ENCODE data around the gene MRNIP. TPM values are rescaled to one million over a fixed set of nuclear protein-coding genes. Genes with fewer than 3 reads are reported as not detected.

MRNIP gene, protein sequence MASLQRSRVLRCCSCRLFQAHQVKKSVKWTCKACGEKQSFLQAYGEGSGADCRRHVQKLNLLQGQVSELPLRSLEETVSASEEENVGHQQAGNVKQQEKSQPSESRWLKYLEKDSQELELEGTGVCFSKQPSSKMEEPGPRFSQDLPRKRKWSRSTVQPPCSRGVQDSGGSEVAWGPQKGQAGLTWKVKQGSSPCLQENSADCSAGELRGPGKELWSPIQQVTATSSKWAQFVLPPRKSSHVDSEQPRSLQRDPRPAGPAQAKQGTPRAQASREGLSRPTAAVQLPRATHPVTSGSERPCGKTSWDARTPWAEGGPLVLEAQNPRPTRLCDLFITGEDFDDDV
- 100 to 1,000 TPM in 2 of 5 experiments, 10 to 100 TPM in 3; 27.9 to 133 (median 43.3) TPM for total RNA-seq
- polyA plus RNA-seq: 10 to 100 TPM; 19.4 to 23.8 TPM
- total RNA-seq: 51.0 reads per million, percentile 72 among the genes with 10 or more reads in this experiment

DNA sequence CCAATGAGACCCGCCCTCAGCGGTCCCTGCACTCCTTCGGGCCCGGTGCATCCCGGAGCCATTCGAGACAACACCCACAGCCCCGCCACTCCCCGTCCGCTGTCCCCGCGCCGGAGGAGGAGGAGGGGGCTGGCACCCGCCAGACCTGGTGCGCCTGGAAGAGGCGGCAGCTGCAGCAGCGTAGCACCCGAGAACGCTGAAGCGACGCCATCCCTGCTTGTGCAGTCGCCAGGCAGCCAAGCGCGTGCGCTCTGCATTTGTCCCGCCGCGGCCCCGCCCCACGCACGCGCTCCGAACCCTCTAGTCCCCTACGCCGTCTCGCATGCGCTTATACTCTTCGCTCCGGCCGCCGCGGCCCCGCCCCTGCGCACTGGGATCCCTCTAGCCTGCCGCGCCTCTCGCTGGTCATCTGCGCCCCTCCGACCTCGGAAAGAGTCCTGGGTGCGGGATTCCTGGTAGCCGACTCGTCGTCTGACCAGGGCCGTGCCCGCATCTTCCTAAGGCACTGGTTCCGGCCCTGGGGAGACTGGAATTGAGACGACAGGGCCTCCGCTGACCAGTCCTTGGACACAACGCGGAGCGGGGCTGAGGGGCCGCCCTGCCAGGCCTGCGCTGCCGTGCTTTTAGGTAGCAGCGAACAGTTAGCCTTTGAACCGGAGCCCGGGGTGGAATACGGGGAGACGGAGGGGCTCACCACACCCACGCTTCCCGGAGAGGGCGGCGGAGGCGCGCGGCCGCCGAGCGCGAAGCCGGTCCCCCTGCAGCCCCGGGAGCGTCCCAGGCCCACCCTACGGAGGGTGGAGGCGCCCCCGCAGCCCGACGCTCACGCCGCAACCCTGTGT, at the start of gene MRNIP:
Gene MRNIP, minus strand, starts transcription at position 232 of the 842 bp plus-strand sequence. Its CDS starts 21 bp downstream, at position 211.
- CTCF ChIA-PET: interaction anchor here (1.0 to 1.5 kb wide), 2 partner anchors 96 to 235 kb away, joined by 3 read pairs; partner anchors contain the start of gene HNRNPH1

DNA sequence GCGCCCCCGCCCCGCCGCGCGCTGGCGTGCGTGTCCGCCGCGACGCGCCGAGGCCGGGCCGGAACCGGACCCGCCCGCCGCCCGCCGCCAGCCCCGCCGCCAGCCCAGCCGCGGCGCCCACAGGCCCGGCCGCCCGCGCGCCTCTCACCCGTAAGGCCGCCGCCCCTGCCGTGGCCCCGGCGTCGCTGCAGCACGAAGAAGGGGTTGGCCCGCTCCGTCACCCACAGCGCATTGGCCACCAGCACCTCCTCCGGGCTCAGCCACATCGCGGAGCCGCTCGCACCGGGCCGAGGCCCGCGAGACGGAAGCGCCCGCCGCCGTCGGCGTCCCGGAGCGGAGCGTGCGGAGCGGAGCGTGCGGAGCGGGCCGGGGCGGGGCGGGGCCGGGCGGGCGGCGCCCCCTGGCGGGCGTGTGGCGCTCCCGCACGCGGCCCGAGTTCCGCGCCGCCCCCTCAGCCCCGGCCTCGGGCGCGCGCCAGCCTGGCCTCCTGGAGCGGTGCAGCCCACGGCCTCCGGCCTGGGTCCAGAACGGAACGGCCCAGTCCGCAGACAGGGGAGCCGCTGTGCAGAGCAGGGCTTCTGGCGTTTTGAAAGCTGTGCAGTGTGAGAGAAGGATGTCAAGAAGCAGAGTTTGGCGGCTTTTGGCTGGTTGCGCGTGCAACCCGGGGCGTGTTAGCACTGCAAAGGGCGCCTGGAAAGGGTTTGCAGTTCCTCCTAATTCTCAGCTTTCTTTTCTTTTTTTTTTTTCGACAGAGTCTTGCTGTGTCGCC, 49.1 kb upstream of the MRNIP start, which contains the start of gene TBC1D9B:
Gene TBC1D9B, minus strand, starts transcription at position 342 of the 769 bp plus-strand sequence. Its CDS starts 76 bp downstream, at position 266.
- H3K27me3 Mint-ChIP-seq: no peaks in the 10 kb centered on the region
- intact Hi-C loops (cut with micrococcal nuclease): loop anchor here (1.0 to 5.0 kb wide), 15 partner anchors 49 to 355 kb away; partner anchors contain the start of genes MRNIP (in 2 of the 2), RNF130 (in 2 of the 2), RUFY1 (in 2 of the 2) and CANX (in 1 of the 2)
- Histone ChIP-seq H3K27ac (ENCODE audit: low read depth, low read length) (peak within 1 kb of the TSS; percentile 56), H3K9me3 (ENCODE audit: control insufficient read depth in 2 of 3, low read length in 3 of 3) (no peaks in the 10 kb centered on the region), H3K4me3 (ENCODE audit: low read length) (peak within 1 kb of the TSS; percentile 64), H3K4me1 (ENCODE audit: control insufficient read depth in 2 of 2, insufficient read depth in 2 of 2, low read length in 2 of 2) (peaks cover 13 to 14% of the 10 kb centered on the region in 2 donors), H3K27me3 (ENCODE audit: control insufficient read depth in 2 of 2, insufficient read depth in 2 of 2, low read length in 2 of 2) (no peaks in the 10 kb centered on the region), H3K36me3 (ENCODE audit: control insufficient read depth in 2 of 3, insufficient read depth in 3 of 3, low read length in 3 of 3) (peaks cover 0 to 14% (median 4%) of the 10 kb centered on the region in 3 experiments)
- ChIA-PET CTCF (interaction anchor here (0.6 to 1.5 kb wide), 6 partner anchors 34 to 1289 kb away, joined by 3 to 10 read pairs (median 3); no protein-coding TSS in a partner anchor), POLR2A (interaction anchor here (0.5 to 1.5 kb wide), 6 partner anchors 105 to 331 kb away, joined by 3 to 4 read pairs (median 3); partner anchors contain the start of gene MAML1)
- peaks cover 7 to 40% (median 23%) of the 10 kb centered on the region in 7 donors for H3K4me1 Mint-ChIP-seq
- ATAC-seq: peak; percentile 95
- DNase-seq: peak; percentile 68 to 81 (median 73)
- peak within 1 kb of the TSS; percentile 78 to 92 (median 90) for H3K4me3 Mint-ChIP-seq
- H3K9me3 Mint-ChIP-seq: no peaks in the 10 kb centered on the region
- peaks cover 0 to 11% (median 6%) of the 10 kb centered on the region in 5 donors for H3K36me3 Mint-ChIP-seq
- H3K27ac Mint-ChIP-seq: peak within 1 kb of the TSS; percentile 42 to 91 (median 85)

More for the DNA sequence above, at the start of gene MRNIP:
- ATAC-seq: peak; percentile 98
- H3K36me3 ChIP-seq (ENCODE audit: control insufficient read depth in 2 of 3, insufficient read depth in 3 of 3, low read length in 3 of 3): peaks cover 0 to 15% (median 3%) of the 10 kb centered on the region in 3 experiments
- DNase-seq: peak; percentile 75 to 94 (median 85)
- H3K4me1 ChIP-seq (ENCODE audit: control insufficient read depth in 2 of 2, insufficient read depth in 2 of 2, low read length in 2 of 2): peaks cover 5 to 12% of the 10 kb centered on the region in 2 donors
- H3K36me3 Mint-ChIP-seq: peaks cover 0 to 14% (median 5%) of the 10 kb centered on the region in 5 donors
- no peaks in the 10 kb centered on the region for H3K9me3 Mint-ChIP-seq
- no peaks in the 10 kb centered on the region for H3K27me3 Mint-ChIP-seq
- intact Hi-C loops (cut with micrococcal nuclease): loop anchor here (1.0 to 10.0 kb wide), 20 partner anchors 23 to 436 kb away; partner anchors contain the start of genes CANX (in 2 of the 2), HNRNPH1 (in 1 of the 2), MAML1 (in 1 of the 2) and MAPK9 (in 1 of the 2)
- peak within 1 kb of the TSS; percentile 86 to 95 (median 88) for H3K27ac Mint-ChIP-seq
- peaks cover 8 to 35% (median 26%) of the 10 kb centered on the region in 7 donors for H3K4me1 Mint-ChIP-seq
- POLR2A ChIA-PET: interaction anchor here (0.7 to 1.5 kb wide), 7 partner anchors 37 to 235 kb away, joined by 3 to 6 read pairs (median 4); partner anchors contain the start of genes HNRNPH1, LTC4S and SQSTM1
- H3K27me3 ChIP-seq (ENCODE audit: control insufficient read depth in 2 of 2, insufficient read depth in 2 of 2, low read length in 2 of 2): no peaks in the 10 kb centered on the region
- no peaks in the 10 kb centered on the region for H3K9me3 ChIP-seq (ENCODE audit: control insufficient read depth in 2 of 3, low read length in 3 of 3)
- H3K4me3 ChIP-seq (ENCODE audit: low read length): peak within 1 kb of the TSS; percentile 91
- H3K4me3 Mint-ChIP-seq: peak within 1 kb of the TSS; percentile 89 to 99 (median 96)
- peak within 1 kb of the TSS; percentile 77 for H3K27ac ChIP-seq (ENCODE audit: low read depth, low read length)

GRCh38 chr5:179906795-179907555, 48.4 kb upstream of the MRNIP start:
- DNase-seq (peak in 6 of 9 donors; percentile 21 to 37 (median 34)), ATAC-seq (peak; percentile 12)
- intact Hi-C loops (cut with micrococcal nuclease): loop anchor here (1.0 to 5.0 kb wide), 13 partner anchors 49 to 355 kb away; partner anchors contain the start of genes RNF130 (in 2 of the 2), RUFY1 (in 2 of the 2), CANX (in 1 of the 2) and HNRNPH1 (in 1 of the 2)
- Mint-ChIP-seq H3K9me3 (no peaks in the 10 kb centered on the region), H3K27ac (peak overlapping the region in 8 of 9 donors; percentile 59 to 91 (median 84)), H3K27me3 (no peaks in the 10 kb centered on the region), H3K4me3 (peak overlapping the region; percentile 78 to 92 (median 90)), H3K4me1 (peaks cover 7 to 40% (median 25%) of the 10 kb centered on the region in 7 donors), H3K36me3 (peaks cover 0 to 11% (median 8%) of the 10 kb centered on the region in 5 donors)
- H3K27me3 ChIP-seq (ENCODE audit: control insufficient read depth in 2 of 2, insufficient read depth in 2 of 2, low read length in 2 of 2): no peaks in the 10 kb centered on the region
- H3K4me1 ChIP-seq (ENCODE audit: control insufficient read depth in 2 of 2, insufficient read depth in 2 of 2, low read length in 2 of 2): peaks cover 13 to 14% of the 10 kb centered on the region in 2 donors
- peaks cover 0 to 22% (median 4%) of the 10 kb centered on the region in 3 experiments for H3K36me3 ChIP-seq (ENCODE audit: control insufficient read depth in 2 of 3, insufficient read depth in 3 of 3, low read length in 3 of 3)
- H3K27ac ChIP-seq (ENCODE audit: low read depth, low read length): peak overlapping the region; percentile 54
- peak overlapping the region; percentile 48 for H3K4me3 ChIP-seq (ENCODE audit: low read length)
- ChIA-PET POLR2A (interaction anchor here (0.5 to 1.5 kb wide), 11 partner anchors 11 to 331 kb away, joined by 3 to 6 read pairs (median 3); partner anchors contain the start of genes MAML1, MRNIP and SQSTM1), CTCF (interaction anchor here (0.6 to 1.3 kb wide), 6 partner anchors 35 to 179 kb away, joined by 3 to 6 read pairs (median 3); no protein-coding TSS in a partner anchor)
- H3K9me3 ChIP-seq (ENCODE audit: control insufficient read depth in 2 of 3, low read length in 3 of 3): no peaks in the 10 kb centered on the region

- Mint-ChIP-seq H3K27me3 (no peaks in the 10 kb centered on the region), H3K4me1 (peaks cover 7 to 40% (median 26%) of the 10 kb centered on the region in 7 donors), H3K4me3 (peak overlapping the region; percentile 78 to 92 (median 90)), H3K36me3 (peaks cover 0 to 11% (median 9%) of the 10 kb centered on the region in 5 donors), H3K27ac (peak overlapping the region in 8 of 9 donors; percentile 15 to 85 (median 74)), H3K9me3 (no peaks in the 10 kb centered on the region)
- POLR2A ChIA-PET: interaction anchor here (0.7 to 1.1 kb wide), 5 partner anchors 11 to 203 kb away, joined by 3 to 4 read pairs (median 3); partner anchors contain the start of gene MRNIP
- peaks cover 13 to 14% of the 10 kb centered on the region in 2 donors for H3K4me1 ChIP-seq (ENCODE audit: control insufficient read depth in 2 of 2, insufficient read depth in 2 of 2, low read length in 2 of 2)
- CTCF ChIA-PET: interaction anchor here (0.9 to 1.3 kb wide), 4 partner anchors 103 to 170 kb away, joined by 3 to 6 read pairs (median 3); no protein-coding TSS in a partner anchor
- peak overlapping the region; percentile 48 for H3K4me3 ChIP-seq (ENCODE audit: low read length)
- intact Hi-C loops (cut with micrococcal nuclease): loop anchor here (2.0 to 5.0 kb wide), 7 partner anchors 84 to 354 kb away; partner anchors contain the start of genes RNF130 (in 2 of the 2), RUFY1 (in 2 of the 2), CANX (in 1 of the 2) and HNRNPH1 (in 1 of the 2)
- peak in 1 of 9 donors; percentile 3 for DNase-seq
- H3K9me3 ChIP-seq (ENCODE audit: control insufficient read depth in 2 of 3, low read length in 3 of 3): no peaks in the 10 kb centered on the region
- no peaks in the 10 kb centered on the region for H3K27me3 ChIP-seq (ENCODE audit: control insufficient read depth in 2 of 2, insufficient read depth in 2 of 2, low read length in 2 of 2)
- no peak for ATAC-seq
- peaks cover 0 to 24% (median 4%) of the 10 kb centered on the region in 3 experiments for H3K36me3 ChIP-seq (ENCODE audit: control insufficient read depth in 2 of 3, insufficient read depth in 3 of 3, low read length in 3 of 3)
- no peak overlapping the region for H3K27ac ChIP-seq (ENCODE audit: low read depth, low read length)
These were observed 47.7 kb upstream of the MRNIP start for GRCh38 chr5:179906294-179906794.

All from naive thymus-derived CD4-positive, alpha-beta T cell (primary cell).